Choroid plexus epithelial cell (primary cell): ENCODE data around the gene METTL22.

ENCODE experiments used
- DNase-seq: peaks from one replicate; pipeline ENCODE4 v3.0.0-alpha.2; 2010; ENCODE audit warnings: low read depth
- H3K4me3 ChIP-seq: 2 replicates; pipeline ENCODE4 v1.5.1; 2011; ENCODE audit warnings: low read depth, mild to moderate bottlenecking, control low read depth, low read length, moderate library complexity
- TF ChIP-seq, protein P1 (sequence below): conservative IDR thresholded peaks from 2 replicates; pipeline ENCODE4 v1.5.1; 2011; ENCODE audit warnings: low read depth, mild to moderate bottlenecking, control low read depth, inconsistent platforms, low read length, moderate library complexity

Gene METTL22

DNA sequence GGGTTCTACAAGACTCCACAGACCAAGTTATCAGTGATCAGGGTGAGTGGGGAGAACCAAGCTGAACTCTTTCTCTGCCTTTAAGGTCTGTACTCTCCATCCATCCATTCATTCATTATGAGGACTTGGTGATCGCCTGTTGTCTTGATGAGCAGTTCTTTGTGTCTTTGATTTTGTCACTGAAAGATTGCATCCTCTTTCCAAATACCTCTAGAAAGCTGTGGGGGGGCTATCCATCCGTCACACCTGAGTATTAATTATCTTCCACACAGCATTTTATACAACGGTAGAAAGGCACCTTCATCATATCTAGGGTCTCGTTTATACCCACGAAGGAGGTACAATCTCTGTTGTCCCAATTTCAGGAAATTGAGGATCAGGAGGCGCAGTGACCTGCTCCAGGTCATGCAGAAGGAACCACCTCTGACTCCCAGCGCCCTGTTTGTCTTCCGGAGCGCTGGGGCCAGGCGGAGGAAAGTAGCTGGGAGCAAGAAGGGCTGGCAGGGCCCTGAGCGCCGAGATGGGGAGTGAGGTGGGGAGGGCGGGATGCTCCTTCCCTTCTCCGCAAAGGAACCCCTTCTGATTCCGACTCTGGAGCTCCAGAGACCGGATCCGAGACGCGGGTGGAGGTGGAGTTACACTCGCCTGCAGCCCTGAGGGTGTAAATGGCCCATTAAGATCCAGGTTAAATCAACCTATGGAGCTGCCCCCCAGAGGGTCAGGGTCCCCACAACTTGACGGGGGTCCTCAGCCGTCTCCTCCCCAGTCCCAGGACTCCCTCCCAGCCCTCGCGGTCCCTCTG, 52.3 kb downstream of the METTL22 start:
- H3K4me3 ChIP-seq: peak overlapping the region; percentile 64
- peak; percentile 25 for DNase-seq
- TF ChIP-seq, protein P1, sequence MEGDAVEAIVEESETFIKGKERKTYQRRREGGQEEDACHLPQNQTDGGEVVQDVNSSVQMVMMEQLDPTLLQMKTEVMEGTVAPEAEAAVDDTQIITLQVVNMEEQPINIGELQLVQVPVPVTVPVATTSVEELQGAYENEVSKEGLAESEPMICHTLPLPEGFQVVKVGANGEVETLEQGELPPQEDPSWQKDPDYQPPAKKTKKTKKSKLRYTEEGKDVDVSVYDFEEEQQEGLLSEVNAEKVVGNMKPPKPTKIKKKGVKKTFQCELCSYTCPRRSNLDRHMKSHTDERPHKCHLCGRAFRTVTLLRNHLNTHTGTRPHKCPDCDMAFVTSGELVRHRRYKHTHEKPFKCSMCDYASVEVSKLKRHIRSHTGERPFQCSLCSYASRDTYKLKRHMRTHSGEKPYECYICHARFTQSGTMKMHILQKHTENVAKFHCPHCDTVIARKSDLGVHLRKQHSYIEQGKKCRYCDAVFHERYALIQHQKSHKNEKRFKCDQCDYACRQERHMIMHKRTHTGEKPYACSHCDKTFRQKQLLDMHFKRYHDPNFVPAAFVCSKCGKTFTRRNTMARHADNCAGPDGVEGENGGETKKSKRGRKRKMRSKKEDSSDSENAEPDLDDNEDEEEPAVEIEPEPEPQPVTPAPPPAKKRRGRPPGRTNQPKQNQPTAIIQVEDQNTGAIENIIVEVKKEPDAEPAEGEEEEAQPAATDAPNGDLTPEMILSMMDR: no peak

DNA sequence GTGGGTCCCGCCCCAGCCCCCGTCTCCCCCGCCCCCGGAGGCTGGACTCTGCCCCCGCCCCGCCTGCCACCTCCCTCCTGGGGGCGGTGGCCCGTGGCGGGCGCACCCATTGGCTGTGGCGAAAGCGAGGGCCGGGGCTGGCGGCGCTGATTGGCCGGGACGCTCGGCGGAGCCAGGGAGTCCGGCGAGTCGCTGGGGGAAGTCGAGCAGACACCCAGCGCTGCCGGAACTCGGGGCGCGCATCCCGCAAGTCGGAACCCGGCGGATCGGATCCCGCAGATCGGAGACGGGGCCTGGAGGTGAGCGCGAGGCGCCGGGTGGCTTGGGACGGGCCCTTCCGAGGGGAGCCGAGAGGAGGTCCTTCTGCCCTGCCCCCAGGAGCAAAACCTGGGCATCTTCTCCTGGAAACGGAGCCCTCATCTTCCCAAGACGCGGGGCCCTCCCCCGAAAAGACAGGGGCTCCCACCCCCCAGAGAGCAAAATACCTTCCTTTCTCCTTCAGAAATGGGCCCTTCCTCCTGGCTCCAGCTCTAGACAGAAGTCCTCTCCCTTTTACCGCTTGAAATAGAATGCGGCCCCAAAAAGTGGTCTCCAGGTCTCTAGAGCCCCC, 53.0 kb downstream of the METTL22 start, which contains the start of gene ABAT:
TSS of gene ABAT (plus strand) at position 205 of the 610 bp plus-strand sequence. CDS start 61,123 bp downstream, outside the sequence.
- peak; percentile 79 for DNase-seq
- peak within 1 kb of the TSS; percentile 64 for H3K4me3 ChIP-seq

DNA sequence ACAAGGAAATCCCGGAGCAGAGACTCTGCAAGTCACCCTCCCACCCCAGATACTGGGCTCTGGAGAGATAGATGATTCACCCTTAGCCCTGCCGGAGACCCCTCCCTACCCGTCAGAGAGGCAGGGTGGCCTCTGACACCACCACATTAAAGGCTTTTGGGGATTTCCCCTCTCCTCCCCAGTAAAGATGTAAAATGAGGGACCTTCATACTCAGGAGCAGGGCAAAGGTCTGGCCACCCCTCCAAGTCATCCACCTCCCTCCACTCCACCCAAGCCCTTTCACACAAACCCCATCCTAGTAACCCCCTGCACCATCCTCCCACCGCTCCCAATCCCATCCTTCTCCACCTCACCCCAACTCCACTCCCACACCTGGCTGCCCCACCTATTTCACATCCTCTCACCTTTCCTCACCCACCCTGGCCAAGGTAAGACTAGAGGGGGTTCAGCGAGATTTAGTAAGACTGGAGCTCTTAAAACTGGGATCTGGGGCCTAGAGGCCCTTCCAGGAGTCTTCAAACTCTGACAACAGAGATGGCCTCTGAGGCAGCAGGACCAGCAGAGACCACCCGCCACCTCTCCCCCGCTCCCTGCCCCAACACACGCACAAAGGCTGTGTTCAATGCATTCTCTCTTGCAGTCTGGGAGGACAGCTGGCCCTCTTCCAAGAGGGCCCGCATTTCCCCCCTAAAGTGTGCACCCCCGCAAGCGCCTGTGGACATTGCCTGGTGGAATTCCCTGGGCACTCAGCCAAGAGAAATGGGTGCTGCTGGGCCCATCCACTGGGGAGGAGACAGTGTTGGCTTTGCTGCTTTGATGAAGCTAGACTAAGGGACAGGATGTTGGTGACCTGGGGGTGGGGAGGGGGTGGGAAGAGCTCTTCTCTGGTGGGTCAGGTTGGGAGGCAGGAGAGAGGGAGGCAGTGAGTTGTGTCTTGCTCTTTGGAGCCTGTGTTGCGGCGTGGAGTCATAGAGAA, 54.0 kb downstream of the METTL22 start:
- H3K4me3 ChIP-seq: peak overlapping the region; percentile 64
- peak; percentile 13 for DNase-seq
- TF ChIP-seq, protein P1: no peak

More for the DNA sequence above, 53.0 kb downstream of the METTL22 start, which contains the start of gene ABAT:
- TF ChIP-seq, protein P1: no peak

GRCh38 chr16:8676160-8676547, 54.7 kb downstream of the METTL22 start:
- TF ChIP-seq, protein P1: no peak
- no peak for DNase-seq
- H3K4me3 ChIP-seq: no peak overlapping the region

DNA sequence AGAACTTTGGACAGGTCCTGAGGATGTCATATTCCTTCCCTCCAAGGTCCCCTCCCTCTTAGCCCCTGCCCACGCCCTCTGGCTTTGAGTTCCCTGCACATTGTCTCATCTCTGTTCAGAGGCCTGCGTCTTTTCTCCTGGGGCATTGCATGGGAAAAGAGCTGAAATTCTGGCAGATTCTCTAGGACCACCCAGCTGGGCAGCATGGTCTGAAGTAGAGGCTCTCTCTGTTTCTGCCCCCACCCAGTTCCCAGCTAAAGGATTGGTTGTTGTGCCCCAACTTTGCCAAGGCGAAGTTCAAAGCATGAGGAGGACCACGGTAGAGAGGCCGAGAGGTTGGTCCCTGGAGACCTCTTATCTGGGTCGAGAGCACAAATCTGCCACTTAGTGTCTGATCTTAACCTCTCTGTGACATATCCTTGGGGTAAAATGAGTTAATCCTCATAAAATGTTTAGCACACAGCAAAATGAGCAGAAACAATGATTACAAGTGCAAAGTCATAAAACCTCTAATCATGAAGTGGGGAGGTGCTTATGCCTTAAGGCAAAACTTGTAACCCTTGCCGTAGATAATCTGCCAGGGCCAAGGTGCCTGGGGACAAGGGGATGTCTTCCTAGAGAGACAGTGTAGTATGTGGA, 55.4 kb downstream of the METTL22 start:
- H3K4me3 ChIP-seq: no peak overlapping the region
- no peak for DNase-seq

GRCh38 chr16:8677481-8677880, 56.0 kb downstream of the METTL22 start:
- H3K4me3 ChIP-seq: no peak overlapping the region
- DNase-seq: no peak
- TF ChIP-seq, protein P1: no peak

More for the DNA sequence above, 55.4 kb downstream of the METTL22 start:
- TF ChIP-seq, protein P1: no peak
